HCT116 (cell line): ENCODE results near the gene INTS6. TPM values are rescaled to one million over a fixed set of nuclear protein-coding genes. Genes with fewer than 3 reads are reported as not detected.

Experiments
- ATAC-seq: fragments of 200-7000 bp; cut with Tn5 transposase; 2 replicates; pipeline ENCODE4 v1.9.1; 2020; ENCODE audit warnings: mild to moderate bottlenecking, moderate library complexity
- BruUV-seq: library from RNA; stranded (reverse); fragments of 400-500 nt; replicated peaks from 2 replicates; lab custom pipeline; 2021; lab: Mats Ljungman, UMichigan
- CTCF ChIA-PET: fragments of 300-600 bp; sonication (Branson Sonifier 250); formaldehyde crosslinking; loops from one replicate; lab custom pipeline; 2021; ENCODE audit warnings: antibody characterized with exemption; lab: Charles Lee
- POLR2A ChIA-PET: fragments of 300-600, 350-600 bp; sonication (Branson Sonifier 250); formaldehyde crosslinking; loops from one replicate; lab custom pipeline; 2021; ENCODE audit warnings: antibody characterized with exemption; lab: Charles Lee
- RAD21 ChIA-PET, 2 experiments: fragments of 300-600 bp; sonication (Branson Sonifier 250); formaldehyde crosslinking; loops; one replicate each; lab custom pipeline; 2023; ENCODE audit warnings: low total read pairs in 2 of 2; ENCODE audit not compliant: uncharacterized antibody in 2 of 2, unreplicated experiment in 2 of 2, low non-redundant PET in 1 of 2; lab: Charles Lee
- DNase-seq: peaks from one replicate; pipeline ENCODE4 v3.0.0-alpha.2; 2010; ENCODE audit warnings: low read depth, low spot score
- H2AFZ ChIP-seq: fragments of 200-600 bp; shearing (Covaris generic), sonication (generic); 2 replicates; pipeline ENCODE4 v1.6.1; 2017; ENCODE audit warnings: low read depth, mixed run types, mixed read lengths, antibody characterized with exemption, low read length; ENCODE audit not compliant: poor library complexity, severe bottlenecking
- H3K27ac ChIP-seq: 2 replicates; pipeline ENCODE4 v1.5.1; 2012; ENCODE audit warnings: low read depth, low read length
- H3K27me3 ChIP-seq: fragments of 200-600 bp; sonication (generic); 2 replicates; pipeline ENCODE4 v1.6.1; 2016; ENCODE audit warnings: mixed run types, low read length, mixed read lengths; ENCODE audit not compliant: insufficient read depth
- H3K36me3 ChIP-seq, 2 experiments: fragments of 200-500 bp in 1 of 2; fragments of 200-600 bp in 1 of 2; sonication (Bioruptor generic) in 1 of 2; sonication (generic) in 1 of 2; 2 replicates each; pipeline versions ENCODE4 v1.5.1 to v1.6.1; 2014 to 2016; ENCODE audit warnings: low read length in 2 of 2, inconsistent platforms in 1 of 2, mixed read lengths in 1 of 2, mixed run types in 1 of 2; ENCODE audit not compliant: insufficient read depth in 2 of 2, control insufficient read depth in 1 of 2
- H3K4me1 ChIP-seq, 2 experiments: fragments of 200-600 bp in 1 of 2; sonication (generic) in 1 of 2; 2 replicates each; pipeline versions ENCODE4 v1.5.1 to v1.6.1; 2012 to 2017; ENCODE audit warnings: low read length in 2 of 2, inconsistent platforms in 1 of 2, mild to moderate bottlenecking in 1 of 2, mixed read lengths in 1 of 2, mixed run types in 1 of 2, moderate library complexity in 1 of 2; ENCODE audit not compliant: insufficient read depth in 2 of 2, control insufficient read depth in 1 of 2
- H3K4me2 ChIP-seq: fragments of 200-600 bp; sonication (generic); 2 replicates; pipeline ENCODE4 v1.6.1; 2017; ENCODE audit warnings: mixed run types, low read length, mixed read lengths
- H3K4me3 ChIP-seq, 2 experiments: fragments of 200-600 bp in 1 of 2; sonication (generic) in 1 of 2; replicated peaks in 1 of 2; 2 replicates each; pipeline ENCODE4 v1.5.1; 2011 to 2016; ENCODE audit warnings: low read length in 2 of 2, control low read depth in 1 of 2, low read depth in 1 of 2, mild to moderate bottlenecking in 1 of 2, mixed read lengths in 1 of 2, mixed run types in 1 of 2
- H3K79me2 ChIP-seq: fragments of 200-600 bp; sonication (generic); 2 replicates; pipeline ENCODE4 v1.6.1; 2017; ENCODE audit warnings: mild to moderate bottlenecking, mixed run types, low read length, moderate library complexity, mixed read lengths; ENCODE audit not compliant: insufficient read depth
- H3K9ac ChIP-seq: fragments of 200-600 bp; sonication (generic); 2 replicates; pipeline ENCODE4 v1.6.1; 2016; ENCODE audit warnings: low read length, mixed read lengths
- H3K9me2 ChIP-seq: fragments of 200-600 bp; sonication (generic), shearing (Covaris generic); 2 replicates; pipeline ENCODE4 v1.6.1; 2017; ENCODE audit warnings: mixed run types, mild to moderate bottlenecking, moderate library complexity; ENCODE audit not compliant: insufficient read depth
- H3K9me3 ChIP-seq, 2 experiments: fragments of 200-500 bp in 1 of 2; fragments of 200-600 bp in 1 of 2; sonication (Bioruptor generic) in 1 of 2; sonication (generic) in 1 of 2; 2 replicates each; pipeline ENCODE4 v1.6.1; 2014 to 2017; ENCODE audit warnings: low read length in 2 of 2, mixed read lengths in 2 of 2, inconsistent platforms in 1 of 2, low read depth in 1 of 2, mild to moderate bottlenecking in 1 of 2, mixed run types in 1 of 2, moderate library complexity in 1 of 2; ENCODE audit not compliant: control insufficient read depth in 1 of 2, insufficient read depth in 1 of 2
- H4K20me1 ChIP-seq: fragments of 200-600 bp; sonication (generic), shearing (Covaris generic); 2 replicates; pipeline ENCODE4 v1.6.1; 2017; ENCODE audit warnings: mixed run types, mild to moderate bottlenecking, moderate library complexity; ENCODE audit not compliant: insufficient read depth
- CBX3 ChIP-seq: IDR thresholded peaks from 2 replicates; pipeline ENCODE4 v1.6.1; 2012; ENCODE audit warnings: low read depth
- FOSL1 ChIP-seq: IDR thresholded peaks from 2 replicates; pipeline ENCODE4 v1.6.1; 2012; ENCODE audit warnings: low read depth
- JUND ChIP-seq: IDR thresholded peaks from 2 replicates; pipeline ENCODE4 v1.6.1; 2012
- POLR2A ChIP-seq: IDR thresholded peaks from 2 replicates; pipeline ENCODE4 v1.7.0; 2011; ENCODE audit warnings: borderline replicate concordance; ENCODE audit not compliant: insufficient read depth, insufficient read length; ENCODE audit errors: extremely low read depth
- POLR2AphosphoS5 ChIP-seq: IDR thresholded peaks from 2 replicates; pipeline ENCODE4 v1.6.1; 2011; ENCODE audit warnings: mild to moderate bottlenecking, low read depth, low read length, moderate library complexity
- RAD21 ChIP-seq: IDR thresholded peaks from 2 replicates; pipeline ENCODE4 v1.6.1; 2012; ENCODE audit warnings: low read depth, mild to moderate bottlenecking
- TCF7L2 ChIP-seq: IDR thresholded peaks from 2 replicates; pipeline ENCODE4 v1.7.0; 2011; ENCODE audit warnings: borderline replicate concordance, inconsistent platforms; ENCODE audit not compliant: insufficient read depth, insufficient read length; ENCODE audit errors: extremely low read depth
- YY1 ChIP-seq: IDR thresholded peaks from 2 replicates; pipeline ENCODE4 v1.6.1; 2011; ENCODE audit warnings: low read length, low read depth, moderate library complexity, mild to moderate bottlenecking; ENCODE audit not compliant: insufficient replicate concordance; ENCODE audit errors: extremely low read depth
- ZFX ChIP-seq: fragments of 450-650 bp; IDR thresholded peaks from 2 replicates; pipeline ENCODE4 v1.6.1; 2017
- intact Hi-C: fragments of 100-400 bp; cut with micrococcal nuclease; formaldehyde crosslinking; loops from 2 replicates; pipeline ENCODE4 v1.10.0; 2022
- total RNA-seq: library from RNA; stranded (reverse); gene quantifications from one replicate; pipeline ENCODE4 v1.2.1, GENCODE V29; 2021; ENCODE audit not compliant: unreplicated experiment
- TF ChIP-seq, protein P1 (sequence below): IDR thresholded peaks from 2 replicates; pipeline ENCODE4 v1.6.1; 2012; ENCODE audit warnings: low read depth
- TF ChIP-seq, protein P2 (sequence below): IDR thresholded peaks from 2 replicates; pipeline ENCODE4 v1.6.1; 2012
- TF ChIP-seq, protein P3 (sequence below), 3 experiments: fragments of 200-600 bp in 1 of 3; sonication (generic) in 1 of 3; IDR thresholded peaks in 2 of 3; conservative IDR thresholded peaks in 1 of 3; 2 replicates each; pipeline ENCODE4 v1.5.1; 2012 to 2017; ENCODE audit warnings: low read depth in 2 of 3, low read length in 2 of 3, antibody characterized with exemption in 1 of 3, borderline replicate concordance in 1 of 3, control low read depth in 1 of 3, mild to moderate bottlenecking in 1 of 3, mixed read lengths in 1 of 3, mixed run types in 1 of 3, moderate library complexity in 1 of 3; ENCODE audit not compliant: insufficient read depth in 1 of 3

INTS6 gene
- total RNA-seq, 1 experiment from 2014 or later = 44.7 TPM

DNA sequence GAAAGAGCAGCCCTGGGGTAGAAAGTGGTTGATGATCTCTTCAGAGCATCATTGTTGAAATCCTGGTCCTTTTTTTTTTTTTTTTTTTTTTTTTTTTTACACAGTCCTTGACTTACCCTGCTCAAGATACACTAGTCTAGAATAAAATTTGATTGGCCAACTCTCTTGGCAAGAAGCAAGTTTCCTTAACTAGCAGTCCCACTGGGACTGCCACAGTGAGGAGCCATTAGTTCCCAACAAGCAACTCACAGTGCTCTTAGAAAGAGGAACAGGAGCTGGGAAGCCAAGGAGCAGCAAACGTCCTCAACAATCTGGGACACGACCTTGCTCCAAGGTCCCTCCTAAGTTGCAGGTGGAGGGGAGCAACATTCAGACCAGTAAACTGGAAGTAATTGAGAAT, 47.9 kb upstream of the INTS6 start:
- ChIA-PET RAD21 (no interaction called here), POLR2A (interaction anchor here (1.3 kb wide), 1 partner anchor 48 kb away, joined by 3 read pairs; the partner anchor contains the start of gene INTS6), CTCF (no interaction called here)
- no peak overlapping the region for H3K9ac ChIP-seq
- no peaks in the 10 kb centered on the region for H3K36me3 ChIP-seq
- no peaks in the 10 kb centered on the region for H4K20me1 ChIP-seq
- ATAC-seq = no peak
- no peaks in the 10 kb centered on the region for H3K27me3 ChIP-seq
- no TSS peak for BruUV-seq
- TF ChIP-seq POLR2A (no peak), ZFX (no peak)
- H3K9me2 ChIP-seq = no peaks in the 10 kb centered on the region
- H3K9me3 ChIP-seq = no peaks in the 10 kb centered on the region
- no peak overlapping the region for H3K4me2 ChIP-seq
- H3K27ac ChIP-seq = no peak overlapping the region
- no peak for DNase-seq
- peaks cover 0 to 9% of the 10 kb centered on the region in 2 experiments; a peak in 1 of 4 replicates for H3K4me1 ChIP-seq
- no peak overlapping the region for H3K4me3 ChIP-seq
- intact Hi-C loops = no loop called here
- H3K79me2 ChIP-seq = no peaks in the 10 kb centered on the region
- H2AFZ ChIP-seq = no peak overlapping the region

DNA sequence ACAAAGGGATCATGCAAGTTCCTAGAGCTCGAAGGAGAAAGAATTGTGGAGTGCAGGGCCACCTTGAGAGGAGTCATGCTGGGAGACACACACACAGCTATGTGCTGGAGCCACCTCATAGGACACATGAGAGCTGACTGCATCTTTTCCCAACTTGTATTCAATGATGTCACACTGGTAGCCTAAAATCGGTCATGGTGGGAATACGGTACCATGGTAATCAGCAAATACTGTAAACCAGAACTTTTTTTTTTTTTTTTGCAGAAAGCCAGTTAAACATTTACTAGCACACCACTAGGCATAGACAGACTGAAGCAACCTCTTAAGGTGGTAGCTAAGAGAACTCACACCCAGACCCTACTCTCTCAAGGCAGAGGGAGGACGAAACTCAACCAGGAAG, 47.0 kb upstream of the INTS6 start:
- RAD21 ChIA-PET = no interaction called here
- DNase-seq (no peak), ATAC-seq (no peak)
- Histone ChIP-seq H3K79me2 (no peaks in the 10 kb centered on the region), H3K4me1 (peaks cover 0 to 9% of the 10 kb centered on the region in 2 experiments; a peak in 1 of 4 replicates), H2AFZ (no peak overlapping the region), H3K9ac (no peak overlapping the region), H4K20me1 (no peaks in the 10 kb centered on the region), H3K27me3 (no peaks in the 10 kb centered on the region), H3K9me2 (no peaks in the 10 kb centered on the region), H3K4me3 (no peak overlapping the region), H3K9me3 (no peaks in the 10 kb centered on the region), H3K27ac (no peak overlapping the region), H3K4me2 (no peak overlapping the region), H3K36me3 (no peaks in the 10 kb centered on the region)
- POLR2A ChIA-PET = interaction anchor here (0.7 kb wide), 1 partner anchor 38 kb away, joined by 3 read pairs; no protein-coding TSS in a partner anchor
- intact Hi-C loops = no loop called here
- CTCF ChIA-PET = no interaction called here
- BruUV-seq = no TSS peak
- no peak for TF ChIP-seq YY1
- TF ChIP-seq RAD21 = no peak
- TF ChIP-seq JUND = no peak
- TF ChIP-seq POLR2AphosphoS5 = no peak
- TF ChIP-seq, protein P1, sequence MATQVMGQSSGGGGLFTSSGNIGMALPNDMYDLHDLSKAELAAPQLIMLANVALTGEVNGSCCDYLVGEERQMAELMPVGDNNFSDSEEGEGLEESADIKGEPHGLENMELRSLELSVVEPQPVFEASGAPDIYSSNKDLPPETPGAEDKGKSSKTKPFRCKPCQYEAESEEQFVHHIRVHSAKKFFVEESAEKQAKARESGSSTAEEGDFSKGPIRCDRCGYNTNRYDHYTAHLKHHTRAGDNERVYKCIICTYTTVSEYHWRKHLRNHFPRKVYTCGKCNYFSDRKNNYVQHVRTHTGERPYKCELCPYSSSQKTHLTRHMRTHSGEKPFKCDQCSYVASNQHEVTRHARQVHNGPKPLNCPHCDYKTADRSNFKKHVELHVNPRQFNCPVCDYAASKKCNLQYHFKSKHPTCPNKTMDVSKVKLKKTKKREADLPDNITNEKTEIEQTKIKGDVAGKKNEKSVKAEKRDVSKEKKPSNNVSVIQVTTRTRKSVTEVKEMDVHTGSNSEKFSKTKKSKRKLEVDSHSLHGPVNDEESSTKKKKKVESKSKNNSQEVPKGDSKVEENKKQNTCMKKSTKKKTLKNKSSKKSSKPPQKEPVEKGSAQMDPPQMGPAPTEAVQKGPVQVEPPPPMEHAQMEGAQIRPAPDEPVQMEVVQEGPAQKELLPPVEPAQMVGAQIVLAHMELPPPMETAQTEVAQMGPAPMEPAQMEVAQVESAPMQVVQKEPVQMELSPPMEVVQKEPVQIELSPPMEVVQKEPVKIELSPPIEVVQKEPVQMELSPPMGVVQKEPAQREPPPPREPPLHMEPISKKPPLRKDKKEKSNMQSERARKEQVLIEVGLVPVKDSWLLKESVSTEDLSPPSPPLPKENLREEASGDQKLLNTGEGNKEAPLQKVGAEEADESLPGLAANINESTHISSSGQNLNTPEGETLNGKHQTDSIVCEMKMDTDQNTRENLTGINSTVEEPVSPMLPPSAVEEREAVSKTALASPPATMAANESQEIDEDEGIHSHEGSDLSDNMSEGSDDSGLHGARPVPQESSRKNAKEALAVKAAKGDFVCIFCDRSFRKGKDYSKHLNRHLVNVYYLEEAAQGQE = no peak
- TF ChIP-seq, protein P2, sequence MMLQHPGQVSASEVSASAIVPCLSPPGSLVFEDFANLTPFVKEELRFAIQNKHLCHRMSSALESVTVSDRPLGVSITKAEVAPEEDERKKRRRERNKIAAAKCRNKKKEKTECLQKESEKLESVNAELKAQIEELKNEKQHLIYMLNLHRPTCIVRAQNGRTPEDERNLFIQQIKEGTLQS = no peak
- no peak for TF ChIP-seq TCF7L2
- no peak for TF ChIP-seq CBX3
- TF ChIP-seq, protein P3, sequence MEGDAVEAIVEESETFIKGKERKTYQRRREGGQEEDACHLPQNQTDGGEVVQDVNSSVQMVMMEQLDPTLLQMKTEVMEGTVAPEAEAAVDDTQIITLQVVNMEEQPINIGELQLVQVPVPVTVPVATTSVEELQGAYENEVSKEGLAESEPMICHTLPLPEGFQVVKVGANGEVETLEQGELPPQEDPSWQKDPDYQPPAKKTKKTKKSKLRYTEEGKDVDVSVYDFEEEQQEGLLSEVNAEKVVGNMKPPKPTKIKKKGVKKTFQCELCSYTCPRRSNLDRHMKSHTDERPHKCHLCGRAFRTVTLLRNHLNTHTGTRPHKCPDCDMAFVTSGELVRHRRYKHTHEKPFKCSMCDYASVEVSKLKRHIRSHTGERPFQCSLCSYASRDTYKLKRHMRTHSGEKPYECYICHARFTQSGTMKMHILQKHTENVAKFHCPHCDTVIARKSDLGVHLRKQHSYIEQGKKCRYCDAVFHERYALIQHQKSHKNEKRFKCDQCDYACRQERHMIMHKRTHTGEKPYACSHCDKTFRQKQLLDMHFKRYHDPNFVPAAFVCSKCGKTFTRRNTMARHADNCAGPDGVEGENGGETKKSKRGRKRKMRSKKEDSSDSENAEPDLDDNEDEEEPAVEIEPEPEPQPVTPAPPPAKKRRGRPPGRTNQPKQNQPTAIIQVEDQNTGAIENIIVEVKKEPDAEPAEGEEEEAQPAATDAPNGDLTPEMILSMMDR (IDR thresholded peaks at IDR 0.05 in 2 of 3, conservative IDR thresholded peaks at IDR 0.05 in 1 of 3; ENCODE audit: borderline replicate concordance in 1 of 3, insufficient read depth in 1 of 3, low read depth in 2 of 3, low read length in 2 of 3) = no peak
- TF ChIP-seq POLR2A = no peak
- TF ChIP-seq FOSL1 = no peak
